Activated T-cell treated with anti-CD3 and anti-CD28 coated beads, Interleukin-2, amount 50 U/mL, for 72 hours (primary cell): ENCODE data around the gene PTPRR. TPM values are rescaled to one million over a fixed set of nuclear protein-coding genes. Genes with fewer than 3 reads are reported as not detected.

Experiments used
- ATAC-seq, 2 donors: fragments of 150-1000 bp; cut with Tn5 transposase; replicated peaks in 1 of 2; 2 replicates each; pipeline ENCODE4 v1.10.0; 2021; ENCODE audit warnings: moderate library complexity in 2 of 2, mild to moderate bottlenecking in 1 of 2
- DNase-seq, 2 donors: peaks; one replicate each; pipeline ENCODE4 v3.0.0; 2021 to 2022; ENCODE audit warnings: mixed read lengths in 1 of 2
- H3K27ac Mint-ChIP-seq: one replicate; pipeline ENCODE4 v1.8.0; 2022; ENCODE audit warnings: mild to moderate bottlenecking, moderate library complexity, mixed read lengths
- H3K27me3 Mint-ChIP-seq: one replicate; pipeline ENCODE4 v1.8.0; 2022; ENCODE audit warnings: low read depth, mixed read lengths
- H3K36me3 Mint-ChIP-seq, 2 donors: one replicate each; pipeline ENCODE4 v1.8.0; 2022; ENCODE audit warnings: mixed read lengths in 2 of 2, mild to moderate bottlenecking in 1 of 2; ENCODE audit not compliant: insufficient read depth in 2 of 2
- H3K4me1 Mint-ChIP-seq: one replicate; pipeline ENCODE4 v1.8.0; 2022; ENCODE audit warnings: low read depth, mixed read lengths
- H3K4me3 Mint-ChIP-seq, 2 donors: one replicate each; pipeline ENCODE4 v1.8.0; 2022; ENCODE audit warnings: mild to moderate bottlenecking in 2 of 2, mixed read lengths in 2 of 2, moderate library complexity in 2 of 2
- H3K9me3 Mint-ChIP-seq, 2 donors: one replicate each; pipeline ENCODE4 v1.8.0; 2022; ENCODE audit warnings: mixed read lengths in 2 of 2
- total RNA-seq, 2 donors: library from RNA; stranded (reverse); gene quantifications; one replicate each; pipeline ENCODE4 v1.2.3, GENCODE V29; 2022

The PTPRR gene
- total RNA-seq, 2 donors from 2014 or later: not detected

- Mint-ChIP-seq H3K36me3 (no peaks in the 10 kb centered on the region), H3K27me3 (no peaks in the 10 kb centered on the region), H3K9me3 (peaks cover 2 to 4% of the 10 kb centered on the region in 2 donors), H3K27ac (no peak overlapping the region), H3K4me3 (no peak overlapping the region), H3K4me1 (no peaks in the 10 kb centered on the region)
- no peak for DNase-seq
- ATAC-seq: no peak
Observed at GRCh38 chr12:70796989-70797388, 123.5 kb downstream of the PTPRR start.

DNA sequence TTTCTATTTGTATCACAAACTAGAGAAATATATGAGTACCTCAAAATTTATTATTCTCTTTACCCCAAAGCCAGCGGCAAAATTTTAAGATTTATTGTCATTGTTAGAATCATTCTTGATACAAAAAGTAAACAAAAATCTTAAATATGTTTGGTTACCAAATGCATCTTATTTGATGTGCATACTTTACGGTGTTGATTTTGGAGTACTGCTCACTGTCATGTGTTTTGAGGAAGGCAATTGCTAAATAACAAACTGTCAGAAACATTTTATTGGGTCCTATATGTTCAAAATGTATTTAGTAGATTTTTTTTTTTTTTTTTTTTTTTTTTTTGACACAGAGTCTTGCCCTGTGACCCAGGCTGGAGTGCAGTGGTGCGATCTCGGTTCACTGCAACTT, 124.9 kb downstream of the PTPRR start:
- Mint-ChIP-seq H3K27me3 (no peaks in the 10 kb centered on the region), H3K4me1 (no peaks in the 10 kb centered on the region), H3K4me3 (no peak overlapping the region), H3K36me3 (no peaks in the 10 kb centered on the region), H3K27ac (no peak overlapping the region), H3K9me3 (peaks cover 2 to 4% of the 10 kb centered on the region in 2 donors)
- DNase-seq (no peak), ATAC-seq (no peak)

DNA sequence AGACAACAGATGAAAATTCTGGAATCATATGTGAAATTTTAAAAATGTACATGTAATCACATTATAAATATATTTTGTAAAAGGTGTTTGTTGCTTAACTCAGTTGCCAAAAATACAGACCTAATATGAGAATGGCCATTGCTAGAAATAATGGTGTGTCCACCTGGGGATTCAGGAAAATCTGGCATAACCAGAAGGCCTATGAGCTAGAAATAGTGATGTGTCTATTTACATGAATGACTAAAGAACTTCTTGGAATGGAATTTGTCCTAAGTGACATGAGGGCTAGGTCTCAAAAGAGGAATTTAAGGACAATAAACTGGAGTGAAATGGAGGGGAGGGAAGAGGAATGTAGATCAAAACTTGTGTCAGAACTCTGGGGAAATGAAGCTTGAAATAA, 126.4 kb downstream of the PTPRR start:
- no peaks in the 10 kb centered on the region for H3K27me3 Mint-ChIP-seq
- ATAC-seq (no peak), DNase-seq (no peak)
- peaks cover 2 to 6% of the 10 kb centered on the region in 2 donors for H3K9me3 Mint-ChIP-seq
- H3K4me1 Mint-ChIP-seq: no peaks in the 10 kb centered on the region
- no peak overlapping the region for H3K27ac Mint-ChIP-seq
- no peaks in the 10 kb centered on the region for H3K36me3 Mint-ChIP-seq
- H3K4me3 Mint-ChIP-seq: no peak overlapping the region

DNA sequence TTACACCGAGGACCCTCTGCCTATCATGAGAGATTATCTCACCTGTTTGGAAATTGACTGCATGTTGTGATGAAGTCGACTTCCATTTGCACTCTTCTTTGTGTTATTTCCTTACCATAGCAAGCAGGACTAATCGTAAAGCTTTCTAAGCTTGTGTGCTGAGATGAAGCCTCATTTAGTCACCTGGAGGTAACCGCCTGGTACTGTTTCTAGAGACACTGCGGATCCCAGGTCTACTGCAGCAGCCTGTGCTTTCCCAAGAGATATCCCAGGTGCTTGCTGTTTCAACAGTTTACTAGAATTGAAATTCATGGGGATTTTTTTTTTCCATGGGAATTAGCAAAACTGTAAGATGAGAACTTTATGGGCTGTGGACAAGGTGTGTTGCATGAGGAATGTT, 131.8 kb downstream of the PTPRR start:
- ATAC-seq (no peak), DNase-seq (no peak)
- no peaks in the 10 kb centered on the region for H3K4me1 Mint-ChIP-seq
- H3K27me3 Mint-ChIP-seq: no peaks in the 10 kb centered on the region
- H3K36me3 Mint-ChIP-seq: no peaks in the 10 kb centered on the region
- H3K4me3 Mint-ChIP-seq: no peak overlapping the region
- H3K9me3 Mint-ChIP-seq: peaks cover 1 to 2% of the 10 kb centered on the region in 2 donors
- no peak overlapping the region for H3K27ac Mint-ChIP-seq

DNA sequence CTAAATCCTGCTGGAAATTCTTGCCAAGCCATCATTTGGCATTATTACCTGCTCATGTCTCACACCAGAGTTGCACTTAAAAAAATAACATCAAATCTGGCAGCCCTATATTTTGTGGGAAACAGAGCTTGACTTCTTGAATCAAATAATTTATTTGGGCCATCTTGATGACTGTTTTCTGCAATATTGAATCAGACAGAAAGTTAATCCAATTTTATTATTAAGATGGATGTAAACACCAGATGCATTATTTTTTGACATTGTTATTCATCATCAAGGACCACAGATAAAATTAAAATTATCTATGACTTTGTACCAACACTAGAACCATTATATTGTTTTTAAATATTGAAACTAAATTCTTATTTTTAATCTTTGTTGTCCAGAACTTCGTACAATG, 132.9 kb downstream of the PTPRR start:
- Mint-ChIP-seq H3K36me3 (no peaks in the 10 kb centered on the region), H3K27me3 (no peaks in the 10 kb centered on the region), H3K9me3 (peaks cover 1 to 2% of the 10 kb centered on the region in 2 donors), H3K27ac (no peak overlapping the region), H3K4me1 (no peaks in the 10 kb centered on the region), H3K4me3 (no peak overlapping the region)
- no peak for DNase-seq
- ATAC-seq: no peak

DNA sequence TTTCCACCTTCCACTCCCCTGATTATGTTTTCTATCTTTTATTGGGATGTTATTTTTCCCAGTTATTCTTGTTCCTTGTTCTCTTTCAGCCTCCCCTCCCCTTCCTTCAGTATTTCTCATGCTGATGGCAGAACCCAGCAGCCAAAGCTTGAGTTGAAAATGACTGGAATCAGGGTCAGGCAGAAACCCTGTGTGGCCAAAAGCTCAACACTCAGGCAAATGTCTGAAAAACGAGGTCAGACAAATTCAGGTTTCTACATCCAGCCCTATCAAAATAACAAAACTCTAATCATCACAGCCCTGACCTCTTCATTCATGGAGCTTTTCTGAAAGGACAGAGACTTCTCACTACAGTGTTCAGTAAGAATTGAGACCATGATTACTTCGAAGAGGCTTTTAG, 134.6 kb downstream of the PTPRR start:
- peaks cover 1 to 2% of the 10 kb centered on the region in 2 donors for H3K9me3 Mint-ChIP-seq
- no peaks in the 10 kb centered on the region for H3K36me3 Mint-ChIP-seq
- DNase-seq (no peak), ATAC-seq (no peak)
- H3K4me3 Mint-ChIP-seq: no peak overlapping the region
- no peaks in the 10 kb centered on the region for H3K27me3 Mint-ChIP-seq
- H3K4me1 Mint-ChIP-seq: no peaks in the 10 kb centered on the region
- no peak overlapping the region for H3K27ac Mint-ChIP-seq

GRCh38 chr12:70784042-70784668, 136.4 kb downstream of the PTPRR start:
- Mint-ChIP-seq H3K4me1 (no peaks in the 10 kb centered on the region), H3K36me3 (no peaks in the 10 kb centered on the region), H3K4me3 (no peak overlapping the region), H3K9me3 (peaks cover 0 to 1% of the 10 kb centered on the region in 2 donors), H3K27ac (no peak overlapping the region), H3K27me3 (no peaks in the 10 kb centered on the region)
- ATAC-seq: no peak
- no peak for DNase-seq

GRCh38 chr12:70783455-70783854, 137.1 kb downstream of the PTPRR start:
- no peak overlapping the region for H3K4me3 Mint-ChIP-seq
- H3K4me1 Mint-ChIP-seq: no peaks in the 10 kb centered on the region
- DNase-seq (no peak), ATAC-seq (no peak)
- peaks cover 0 to 1% of the 10 kb centered on the region in 2 donors for H3K9me3 Mint-ChIP-seq
- no peaks in the 10 kb centered on the region for H3K36me3 Mint-ChIP-seq
- H3K27me3 Mint-ChIP-seq: no peaks in the 10 kb centered on the region
- no peak overlapping the region for H3K27ac Mint-ChIP-seq

DNA sequence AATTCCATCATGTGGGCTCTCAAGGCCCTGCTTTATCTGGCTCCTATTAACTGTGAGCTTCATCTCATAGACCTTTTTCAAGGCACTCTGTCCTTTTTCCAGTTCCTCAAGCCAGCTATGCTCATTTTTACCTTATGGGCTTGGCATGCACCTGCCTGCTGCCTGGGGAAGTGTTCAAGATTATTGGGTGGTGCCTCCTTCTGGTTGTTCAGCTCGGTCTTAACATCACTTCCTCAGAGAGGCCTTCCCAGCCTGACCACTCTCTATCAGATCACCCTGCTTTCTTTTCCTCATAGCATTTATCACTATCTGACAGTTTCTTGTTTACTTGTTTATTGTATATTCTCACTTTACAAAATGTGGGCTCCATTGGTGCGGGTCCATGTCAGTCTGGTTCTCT, 141.3 kb downstream of the PTPRR start:
- H3K4me3 Mint-ChIP-seq: no peak overlapping the region
- ATAC-seq (no peak), DNase-seq (no peak)
- no peak overlapping the region for H3K27ac Mint-ChIP-seq
- no peaks in the 10 kb centered on the region for H3K4me1 Mint-ChIP-seq
- H3K9me3 Mint-ChIP-seq: no peaks in the 10 kb centered on the region
- H3K36me3 Mint-ChIP-seq: no peaks in the 10 kb centered on the region
- H3K27me3 Mint-ChIP-seq: no peaks in the 10 kb centered on the region

- ATAC-seq: no peak
- no peaks in the 10 kb centered on the region for H3K27me3 Mint-ChIP-seq
- H3K36me3 Mint-ChIP-seq: no peaks in the 10 kb centered on the region
- H3K27ac Mint-ChIP-seq: no peak overlapping the region
- no peaks in the 10 kb centered on the region for H3K4me1 Mint-ChIP-seq
- no peak for DNase-seq
- H3K4me3 Mint-ChIP-seq: no peak overlapping the region
- H3K9me3 Mint-ChIP-seq: no peaks in the 10 kb centered on the region
Observed at GRCh38 chr12:70774055-70774454, 146.5 kb downstream of the PTPRR start.

GRCh38 chr12:70772836-70773235, 147.7 kb downstream of the PTPRR start:
- H3K27ac Mint-ChIP-seq: no peak overlapping the region
- ATAC-seq (no peak), DNase-seq (no peak)
- no peaks in the 10 kb centered on the region for H3K9me3 Mint-ChIP-seq
- H3K27me3 Mint-ChIP-seq: no peaks in the 10 kb centered on the region
- no peak overlapping the region for H3K4me3 Mint-ChIP-seq
- no peaks in the 10 kb centered on the region for H3K36me3 Mint-ChIP-seq
- no peaks in the 10 kb centered on the region for H3K4me1 Mint-ChIP-seq

DNA sequence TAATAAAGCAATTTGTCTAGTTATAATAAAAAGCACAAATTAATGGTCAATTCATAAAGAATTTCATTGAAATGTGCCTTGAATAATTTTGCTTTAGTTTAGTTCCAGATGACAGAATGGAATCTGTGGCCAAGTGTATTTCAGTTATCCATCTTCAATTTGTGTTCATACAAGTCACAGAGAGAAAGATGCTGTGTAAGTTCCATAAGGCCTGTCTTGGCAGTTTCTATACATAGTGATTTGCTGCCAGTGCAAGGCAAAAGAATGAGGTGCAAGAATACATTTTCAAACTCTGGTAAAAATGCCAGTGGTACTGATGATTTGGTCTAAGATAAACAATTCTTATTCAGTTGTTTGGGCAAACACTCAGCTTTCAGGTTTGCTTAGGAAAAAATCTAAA, 149.0 kb downstream of the PTPRR start:
- H3K4me3 Mint-ChIP-seq: no peak overlapping the region
- H3K36me3 Mint-ChIP-seq: no peaks in the 10 kb centered on the region
- no peaks in the 10 kb centered on the region for H3K9me3 Mint-ChIP-seq
- no peaks in the 10 kb centered on the region for H3K4me1 Mint-ChIP-seq
- no peaks in the 10 kb centered on the region for H3K27me3 Mint-ChIP-seq
- DNase-seq: no peak
- no peak overlapping the region for H3K27ac Mint-ChIP-seq
- ATAC-seq: no peak

- no peaks in the 10 kb centered on the region for H3K4me1 Mint-ChIP-seq
- ATAC-seq: no peak
- no peaks in the 10 kb centered on the region for H3K9me3 Mint-ChIP-seq
- no peak overlapping the region for H3K4me3 Mint-ChIP-seq
- H3K36me3 Mint-ChIP-seq: no peaks in the 10 kb centered on the region
- DNase-seq: no peak
- H3K27ac Mint-ChIP-seq: no peak overlapping the region
- H3K27me3 Mint-ChIP-seq: no peaks in the 10 kb centered on the region
Observed at GRCh38 chr12:70763666-70764065, 156.9 kb downstream of the PTPRR start.

DNA sequence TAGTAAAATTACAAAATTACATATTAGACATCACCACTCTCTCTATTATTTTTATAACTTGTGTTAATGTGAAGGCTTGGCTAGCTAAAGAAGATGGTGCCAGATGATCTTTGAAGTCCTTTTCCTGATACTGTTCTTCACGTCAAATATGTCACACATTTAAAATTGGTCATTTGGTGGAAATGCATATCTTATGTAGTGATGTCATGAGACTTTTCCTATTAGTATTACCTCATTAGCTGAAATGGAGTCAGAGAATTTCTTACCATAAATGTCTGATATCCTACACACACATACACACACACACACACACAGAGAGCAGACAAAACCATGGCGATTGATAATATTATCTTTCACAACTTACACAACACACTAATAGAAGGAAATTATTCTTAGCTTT, 158.5 kb downstream of the PTPRR start:
- no peak for ATAC-seq
- Mint-ChIP-seq H3K4me1 (no peaks in the 10 kb centered on the region), H3K4me3 (no peak overlapping the region), H3K36me3 (no peaks in the 10 kb centered on the region), H3K9me3 (no peaks in the 10 kb centered on the region), H3K27ac (no peak overlapping the region), H3K27me3 (no peaks in the 10 kb centered on the region)
- no peak for DNase-seq
